Activated naive CD4-positive, alpha-beta T cell treated with anti-CD3 and anti-CD28 coated beads for 36 hours (primary cell): ENCODE results near the gene PDZD11. TPM values are rescaled to one million over a fixed set of nuclear protein-coding genes. Genes with fewer than 3 reads are reported as not detected.
A peak's percentile ranks its signal among the peaks of the same experiment; 100 is the strongest.
"Not testable (repeated sequence)": the region's sequence is repeated elsewhere in the genome, so short reads cannot be mapped to it uniquely, and the experiment has no call there.

Source experiments
- CTCF ChIA-PET: fragments of 350-600 bp; sonication (Branson Sonifier 250); formaldehyde crosslinking; loops from one replicate; lab custom pipeline; 2021; ENCODE audit warnings: antibody characterized with exemption; lab: Charles Lee
- DNase-seq: peaks from one replicate; pipeline ENCODE4 v3.0.0-alpha.2; 2020
- H3K27ac Mint-ChIP-seq: one replicate; pipeline ENCODE4 v1.8.0; 2021; ENCODE audit warnings: mild to moderate bottlenecking, mixed read lengths
- H3K27me3 Mint-ChIP-seq: one replicate; pipeline ENCODE4 v1.8.0; 2021; ENCODE audit warnings: low read depth, mixed read lengths
- H3K36me3 Mint-ChIP-seq: one replicate; pipeline ENCODE4 v1.8.0; 2021; ENCODE audit warnings: low read depth, mixed read lengths
- H3K4me1 Mint-ChIP-seq: one replicate; pipeline ENCODE4 v1.8.0; 2021; ENCODE audit warnings: low read depth, mixed read lengths
- H3K4me3 Mint-ChIP-seq: one replicate; pipeline ENCODE4 v1.8.0; 2021; ENCODE audit warnings: mild to moderate bottlenecking, moderate library complexity, mixed read lengths
- H3K9me3 Mint-ChIP-seq: one replicate; pipeline ENCODE4 v1.8.0; 2021; ENCODE audit warnings: mixed read lengths
- intact Hi-C: fragments of 100-400 bp; cut with micrococcal nuclease; formaldehyde crosslinking; loops from one replicate; pipeline ENCODE4 v1.15.1; 2023
- total RNA-seq, 2 experiments: library from RNA; stranded (reverse); gene quantifications; one replicate each; pipeline ENCODE4 v1.2.3, GENCODE V29; 2021

PDZD11 gene
- total RNA-seq, 2 experiments from 2014 or later, result 24.5 to 25.9 TPM

DNA sequence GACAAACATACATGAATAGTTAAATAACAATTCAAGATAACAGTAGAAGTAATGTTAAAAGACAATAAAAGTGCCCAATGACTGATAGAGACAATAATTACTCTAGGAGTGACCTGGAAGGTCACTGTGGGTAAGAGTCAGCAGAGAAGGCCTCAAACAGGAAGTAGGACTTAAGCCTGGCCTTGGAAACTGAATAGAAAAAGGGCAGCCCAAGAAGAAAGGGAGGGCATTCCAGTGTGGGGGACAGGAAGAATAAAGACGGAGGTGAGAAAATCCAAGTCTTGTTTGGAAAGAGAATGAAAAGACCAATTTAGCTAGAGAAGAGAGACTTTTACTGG, 35.7 kb downstream of the PDZD11 start:
- H3K4me3 Mint-ChIP-seq, result no peak overlapping the region
- no peaks in the 10 kb centered on the region for H3K36me3 Mint-ChIP-seq
- H3K4me1 Mint-ChIP-seq, result peaks cover 19% of the 10 kb centered on the region
- intact Hi-C loops, result no loop called here
- peak overlapping the region; percentile 90 for H3K27ac Mint-ChIP-seq
- CTCF ChIA-PET, result interaction anchor here (1.3 to 2.0 kb wide), 3 partner anchors 9 to 121 kb away, joined by 3 to 6 read pairs (median 4); partner anchors contain the start of gene IGBP1
- DNase-seq, result no peak
- no peaks in the 10 kb centered on the region for H3K27me3 Mint-ChIP-seq
- no peaks in the 10 kb centered on the region for H3K9me3 Mint-ChIP-seq

DNA sequence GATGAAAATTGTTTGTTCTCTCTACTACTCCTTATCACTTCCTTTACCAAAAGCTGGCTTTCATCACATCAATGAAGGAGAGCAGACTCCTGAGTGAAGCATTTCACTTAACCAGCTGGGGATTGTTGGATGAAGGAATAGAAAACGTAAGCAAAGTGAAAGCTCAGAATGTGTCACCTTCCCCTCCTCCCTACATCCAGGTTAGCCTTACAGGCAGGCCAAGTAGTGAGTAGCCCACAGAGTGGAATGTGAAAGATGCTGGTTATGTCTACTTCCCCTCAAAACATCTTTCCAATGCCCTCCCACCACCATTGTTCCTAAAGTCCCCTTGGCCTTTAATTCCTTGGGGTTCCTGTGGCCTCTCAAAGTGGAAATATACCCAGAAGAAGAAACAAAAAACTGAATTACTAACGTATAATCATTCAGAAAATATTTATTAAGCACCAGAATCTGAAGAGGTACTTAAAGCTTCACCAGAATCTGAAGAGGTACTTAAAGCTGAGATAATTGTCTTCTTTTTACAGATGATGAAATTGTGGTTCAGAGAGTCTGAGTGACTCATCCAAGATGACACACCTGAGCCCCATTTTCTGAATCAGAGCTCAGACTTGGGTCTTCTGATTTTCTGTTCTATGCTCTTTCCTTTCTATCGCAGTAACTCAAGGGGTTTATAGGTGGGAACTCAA, 36.2 kb downstream of the PDZD11 start:
- Mint-ChIP-seq H3K27me3 (no peaks in the 10 kb centered on the region), H3K9me3 (no peaks in the 10 kb centered on the region), H3K4me3 (no peak overlapping the region), H3K4me1 (peaks cover 19% of the 10 kb centered on the region), H3K27ac (peak overlapping the region; percentile 90), H3K36me3 (no peaks in the 10 kb centered on the region)
- CTCF ChIA-PET, result interaction anchor here (1.3 to 2.0 kb wide), 3 partner anchors 9 to 120 kb away, joined by 3 to 6 read pairs (median 4); partner anchors contain the start of gene IGBP1
- DNase-seq, result peak; percentile 13
- intact Hi-C loops, result no loop called here

DNA sequence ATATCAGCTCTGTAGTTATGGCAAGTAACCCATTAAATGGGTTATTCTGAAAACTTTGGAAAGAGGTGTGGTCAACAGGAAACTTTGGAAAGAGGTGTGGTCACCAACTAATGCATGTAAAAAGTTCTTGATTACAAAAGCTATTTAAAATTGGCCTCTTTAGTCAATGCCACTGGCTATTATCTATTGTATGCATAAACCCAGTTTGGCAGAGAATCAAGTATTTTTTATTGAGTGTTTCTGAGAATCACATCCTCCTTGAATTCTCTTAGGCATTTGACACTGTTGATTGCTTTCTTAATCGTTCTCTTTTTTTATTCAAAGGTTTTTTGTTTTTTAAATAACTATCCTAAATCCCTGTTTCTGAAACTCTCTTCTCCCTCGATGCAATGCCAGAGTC, 37.2 kb downstream of the PDZD11 start:
- DNase-seq, result no peak
- no peaks in the 10 kb centered on the region for H3K36me3 Mint-ChIP-seq
- H3K9me3 Mint-ChIP-seq, result no peaks in the 10 kb centered on the region
- no peak overlapping the region for H3K4me3 Mint-ChIP-seq
- H3K27ac Mint-ChIP-seq, result no peak overlapping the region
- intact Hi-C loops, result no loop called here
- no peaks in the 10 kb centered on the region for H3K27me3 Mint-ChIP-seq
- CTCF ChIA-PET, result interaction anchor here (1.6 to 2.0 kb wide), 2 partner anchors 10 to 119 kb away, joined by 4 to 6 read pairs; partner anchors contain the start of gene IGBP1
- H3K4me1 Mint-ChIP-seq, result peaks cover 19% of the 10 kb centered on the region

DNA sequence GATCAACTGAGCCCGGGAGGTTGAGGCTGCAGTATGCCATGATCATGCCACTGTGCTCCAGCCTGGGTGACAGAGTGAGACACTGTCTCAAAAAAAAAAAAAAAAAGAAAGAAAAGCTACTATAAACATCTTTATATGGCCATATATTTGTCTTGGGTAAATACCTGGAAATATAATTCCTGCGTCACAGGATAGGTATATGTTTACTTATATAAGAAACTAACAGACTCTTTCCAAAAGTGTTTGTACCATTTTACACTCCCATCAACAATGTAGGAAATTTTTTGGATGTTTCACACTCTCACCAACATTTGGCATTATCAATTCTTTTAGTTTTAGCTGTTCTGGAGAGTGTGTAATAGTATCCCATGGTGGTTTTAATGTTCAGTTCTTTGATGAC, 42.5 kb downstream of the PDZD11 start:
- Mint-ChIP-seq H3K27ac (no peak overlapping the region), H3K9me3 (no peaks in the 10 kb centered on the region)
- intact Hi-C loops, result no loop called here

DNA sequence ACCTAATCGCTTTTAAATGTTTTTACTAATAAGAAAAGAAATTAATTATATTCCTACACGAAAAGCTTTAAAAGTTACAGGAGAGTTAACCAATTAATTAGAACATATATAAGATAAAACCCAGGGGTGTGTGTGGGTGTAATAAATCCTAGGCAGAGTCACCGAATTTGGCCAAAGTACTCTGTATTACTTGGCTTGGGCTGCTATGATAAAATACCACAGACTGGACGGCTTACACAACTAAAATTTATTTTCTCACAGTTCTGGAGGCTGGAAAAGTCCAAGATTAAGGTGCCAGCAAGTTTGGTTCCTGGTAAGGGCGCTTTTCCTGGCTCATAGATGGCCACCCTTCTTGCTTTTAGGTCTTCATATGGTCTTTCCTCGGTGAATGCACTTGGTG, 44.8 kb downstream of the PDZD11 start:
- no peak for DNase-seq
- Mint-ChIP-seq H3K36me3 (no peaks in the 10 kb centered on the region), H3K4me1 (no peaks in the 10 kb centered on the region), H3K4me3 (no peak overlapping the region), H3K27me3 (no peaks in the 10 kb centered on the region), H3K27ac (no peak overlapping the region), H3K9me3 (no peaks in the 10 kb centered on the region)
- intact Hi-C loops, result no loop called here
- CTCF ChIA-PET, result no interaction called here

More for the DNA sequence above, 42.5 kb downstream of the PDZD11 start:
- Mint-ChIP-seq H3K4me1 (no peaks in the 10 kb centered on the region), H3K27me3 (no peaks in the 10 kb centered on the region), H3K4me3 (no peak overlapping the region), H3K36me3 (no peaks in the 10 kb centered on the region)
- CTCF ChIA-PET, result no interaction called here
- no peak for DNase-seq

DNA sequence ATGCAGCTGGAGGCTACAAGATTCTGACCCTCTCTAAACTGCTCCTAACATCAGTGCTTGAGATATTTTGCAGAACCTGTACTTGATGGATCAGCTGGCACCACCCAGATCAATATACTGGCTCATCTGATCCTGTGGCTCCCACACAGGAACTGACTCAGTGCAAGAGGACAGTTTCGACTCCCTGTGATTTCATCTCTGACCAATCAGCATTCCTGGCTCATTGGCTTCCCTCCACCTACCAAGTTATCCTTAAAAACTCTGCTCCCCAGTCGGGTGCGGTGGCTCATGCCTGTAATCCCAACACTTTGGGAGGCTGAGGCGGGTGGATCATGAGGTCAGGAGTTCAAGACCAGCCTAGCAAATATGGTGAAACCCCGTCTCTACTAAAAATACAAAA, 46.1 kb downstream of the PDZD11 start:
- H3K27me3 Mint-ChIP-seq, H3K36me3 Mint-ChIP-seq, H3K27ac Mint-ChIP-seq, H3K9me3 Mint-ChIP-seq, H3K4me3 Mint-ChIP-seq, intact Hi-C loops, DNase-seq, H3K4me1 Mint-ChIP-seq, CTCF ChIA-PET: not testable (repeated sequence)

DNA sequence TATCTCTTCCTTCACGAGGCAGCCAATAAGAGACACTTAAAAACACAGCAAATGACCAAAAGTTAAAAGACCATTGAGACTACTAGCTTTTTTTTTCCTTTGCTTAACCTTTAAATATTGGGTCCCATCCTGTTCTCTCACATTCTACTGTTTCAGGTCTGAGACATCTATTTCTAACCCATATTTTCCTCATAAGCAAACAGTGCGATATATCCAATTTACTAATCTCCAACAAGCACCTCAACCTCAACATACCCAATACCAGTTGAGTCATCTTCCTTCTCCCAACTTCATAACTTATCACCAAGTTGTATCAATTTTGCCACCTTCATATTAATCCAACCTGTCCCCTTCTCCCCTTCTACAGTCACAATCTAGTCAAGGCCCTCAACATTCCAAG, 48.2 kb downstream of the PDZD11 start:
- no peaks in the 10 kb centered on the region for H3K9me3 Mint-ChIP-seq
- H3K4me1 Mint-ChIP-seq, result peaks cover 9% of the 10 kb centered on the region
- CTCF ChIA-PET, result interaction anchor here (1.4 kb wide), 1 partner anchor 12 kb away, joined by 3 read pairs; no protein-coding TSS in a partner anchor
- no peaks in the 10 kb centered on the region for H3K27me3 Mint-ChIP-seq
- H3K27ac Mint-ChIP-seq, result no peak overlapping the region
- H3K4me3 Mint-ChIP-seq, result no peak overlapping the region
- H3K36me3 Mint-ChIP-seq, result no peaks in the 10 kb centered on the region
- no peak for DNase-seq
- intact Hi-C loops, result no loop called here

DNA sequence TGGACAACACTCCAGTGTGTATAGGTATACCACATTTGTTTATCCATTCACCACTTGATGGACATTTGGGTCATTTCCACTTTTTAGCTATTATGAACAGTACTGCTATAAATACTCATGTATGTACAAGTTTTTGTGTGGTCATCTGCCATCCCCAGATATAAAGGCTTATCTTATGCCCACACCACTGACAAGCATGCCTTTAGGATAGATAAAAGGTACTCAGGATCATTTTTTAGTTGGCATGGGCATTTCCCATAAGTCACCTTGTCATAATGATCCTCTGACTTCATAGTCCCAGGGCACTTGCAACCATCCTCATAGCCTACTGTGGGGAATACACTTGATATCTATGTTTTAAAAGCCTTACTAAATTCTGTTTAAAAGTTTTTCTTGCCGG, 49.0 kb downstream of the PDZD11 start:
- Mint-ChIP-seq H3K9me3 (no peaks in the 10 kb centered on the region), H3K27ac (no peak overlapping the region), H3K4me1 (peaks cover 9% of the 10 kb centered on the region), H3K36me3 (no peaks in the 10 kb centered on the region), H3K27me3 (no peaks in the 10 kb centered on the region), H3K4me3 (no peak overlapping the region)
- no peak for DNase-seq
- CTCF ChIA-PET, result interaction anchor here (1.4 kb wide), 1 partner anchor 13 kb away, joined by 3 read pairs; no protein-coding TSS in a partner anchor
- intact Hi-C loops, result no loop called here

Other genes with a start within 250 kb of the PDZD11 start
- gene AWAT2, start 240.0 kb downstream of the PDZD11 start, total RNA-seq, result not detected
- gene OTUD6A, start 227.5 kb downstream of the PDZD11 start, total RNA-seq, result not detected
- 10 to 100 TPM; 48.7 to 50.8 TPM for gene IGBP1, start 156.5 kb downstream of the PDZD11 start, total RNA-seq
- gene DGAT2L6, start 112.4 kb downstream of the PDZD11 start, total RNA-seq, result not detected
- gene AWAT1, start 55.3 kb downstream of the PDZD11 start, total RNA-seq, result not detected
- gene P2RY4, start 29.7 kb downstream of the PDZD11 start, total RNA-seq, result under 1 TPM in 1 of 2 experiments, not detected in 1; 0.22 TPM
- gene ARR3, start 21.6 kb downstream of the PDZD11 start, total RNA-seq, result not detected
- gene RAB41, start 7.8 kb downstream of the PDZD11 start, total RNA-seq, result not detected
- gene KIF4A, start 177 bp upstream of the PDZD11 start, total RNA-seq, result 10 to 100 TPM; 27.1 to 29.6 TPM
- gene GDPD2, start 133.4 kb upstream of the PDZD11 start, total RNA-seq, result not detected
- 10 to 100 TPM; 11.0 to 12.9 TPM for gene DLG3, start 154.9 kb upstream of the PDZD11 start, total RNA-seq